Liver (tissue), 9 donors: ENCODE results near the gene SGCD. TPM values are rescaled to one million over a fixed set of nuclear protein-coding genes. Genes with fewer than 3 reads are reported as not detected.

Source experiments
- DNase-seq: peaks from one replicate; pipeline ENCODE4 v3.0.0-alpha.2; 2017; ENCODE audit warnings: low spot score
- H3K27ac ChIP-seq, 2 donors: one replicate each; pipeline ENCODE4 v1.7.0; 2013; ENCODE audit warnings: inconsistent platforms in 2 of 2, low read length in 2 of 2, control low read depth in 1 of 2, low read depth in 1 of 2, mild to moderate bottlenecking in 1 of 2
- H3K27me3 ChIP-seq, 4 donors: one replicate each; pipeline versions ENCODE4 v1.6.1 to v1.7.0; 2013; ENCODE audit warnings: low read length in 3 of 4, inconsistent platforms in 1 of 4, mild to moderate bottlenecking in 1 of 4, moderate library complexity in 1 of 4; ENCODE audit not compliant: control insufficient read depth in 4 of 4, insufficient read depth in 4 of 4
- H3K36me3 ChIP-seq, 4 donors: one replicate each; pipeline versions ENCODE4 v1.6.1 to v1.7.0; 2013; ENCODE audit warnings: low read length in 3 of 4, mild to moderate bottlenecking in 3 of 4, low read depth in 1 of 4, moderate library complexity in 1 of 4; ENCODE audit not compliant: control insufficient read depth in 4 of 4, insufficient read depth in 3 of 4
- H3K4me1 ChIP-seq, 4 donors: one replicate each; pipeline versions ENCODE4 v1.6.1 to v1.7.0; 2013; ENCODE audit warnings: low read length in 3 of 4, mild to moderate bottlenecking in 3 of 4, moderate library complexity in 1 of 4; ENCODE audit not compliant: control insufficient read depth in 4 of 4, insufficient read depth in 4 of 4
- H3K4me3 ChIP-seq, 3 donors: one replicate each; pipeline versions ENCODE4 v1.6.1 to v1.7.0; 2013; ENCODE audit warnings: low read length in 3 of 3, control low read depth in 1 of 3, low read depth in 1 of 3, mild to moderate bottlenecking in 1 of 3
- H3K9ac ChIP-seq, 2 donors: one replicate each; pipeline ENCODE4 v1.7.0; 2013; ENCODE audit warnings: low read length in 2 of 2, mild to moderate bottlenecking in 2 of 2, moderate library complexity in 2 of 2, control low read depth in 1 of 2, low read depth in 1 of 2
- H3K9me3 ChIP-seq, 4 donors: one replicate each; pipeline versions ENCODE4 v1.6.1 to v1.7.0; 2013; ENCODE audit warnings: low read length in 3 of 4; ENCODE audit not compliant: control insufficient read depth in 4 of 4
- EGR1 ChIP-seq, 2 donors: IDR thresholded peaks; 2 replicates each; pipeline ENCODE4 v1.6.1; 2016 to 2018; ENCODE audit warnings: antibody characterized with exemption in 2 of 2, low read depth in 2 of 2
- FOXA1 ChIP-seq: IDR thresholded peaks from 2 replicates; pipeline ENCODE4 v1.6.1; 2016; ENCODE audit warnings: antibody characterized with exemption
- FOXA2 ChIP-seq: IDR thresholded peaks from 2 replicates; pipeline ENCODE4 v1.6.1; 2016; ENCODE audit warnings: antibody characterized with exemption
- GABPA ChIP-seq, 2 donors: IDR thresholded peaks in 1 of 2; conservative IDR thresholded peaks in 1 of 2; 2 replicates each; pipeline ENCODE4 v1.6.1; 2016; ENCODE audit warnings: antibody characterized with exemption in 2 of 2, mild to moderate bottlenecking in 1 of 2, moderate library complexity in 1 of 2
- HNF4A ChIP-seq, 2 donors: conservative IDR thresholded peaks; 2 replicates each; pipeline ENCODE4 v1.6.1; 2016; ENCODE audit warnings: antibody characterized with exemption in 2 of 2, mild to moderate bottlenecking in 2 of 2
- HNF4G ChIP-seq: IDR thresholded peaks from 2 replicates; pipeline ENCODE4 v1.6.1; 2016; ENCODE audit warnings: antibody characterized with exemption
- RAD21 ChIP-seq, 2 donors: IDR thresholded peaks; 2 replicates each; pipeline ENCODE4 v1.6.1; 2016; ENCODE audit warnings: antibody characterized with exemption in 2 of 2, mild to moderate bottlenecking in 2 of 2
- RXRA ChIP-seq, 2 donors: IDR thresholded peaks; 2 replicates each; pipeline ENCODE4 v1.6.1; 2017 to 2018; ENCODE audit warnings: antibody characterized with exemption in 2 of 2, mild to moderate bottlenecking in 1 of 2
- SP1 ChIP-seq: IDR thresholded peaks from 2 replicates; pipeline ENCODE4 v1.6.1; 2018; ENCODE audit warnings: antibody characterized with exemption, mild to moderate bottlenecking
- TAF1 ChIP-seq: conservative IDR thresholded peaks from 2 replicates; pipeline ENCODE4 v1.6.1; 2016; ENCODE audit warnings: antibody characterized with exemption, mild to moderate bottlenecking
- YY1 ChIP-seq: IDR thresholded peaks from 2 replicates; pipeline ENCODE4 v1.6.1; 2016; ENCODE audit warnings: antibody characterized with exemption, mild to moderate bottlenecking
- WGBS: extraction: QIAGEN DNeasy Blood & Tissue Kit; methylation state at CpG from one replicate; pipeline ENCODE4 v1.1.7; 2013; 5-methylcytosine and 5-hydroxymethylcytosine counted together
- polyA plus RNA-seq, 2 donors: library from polyadenylated mRNA; stranded (reverse) in 1 of 2; unstranded in 1 of 2; fragments of 200-250 nt in 1 of 2; fragments of >200 nt in 1 of 2; fragmentation: Nextera tagmentation in 1 of 2; extraction: Ambion mirVana in 1 of 2; gene quantifications; one replicate each; pipeline versions ENCODE4 v1.2.1 to v1.2.3, GENCODE V29; 2013 to 2015
- total RNA-seq, 2 donors: library from RNA; depleted of rRNA; stranded (reverse); fragments of >200 nt; gene quantifications; one replicate each; pipeline ENCODE4 v1.2.3, GENCODE V29; 2014
- TF ChIP-seq, protein P1 (sequence below): IDR thresholded peaks from 2 replicates; pipeline ENCODE4 v1.6.1; 2016; ENCODE audit warnings: antibody characterized with exemption
- TF ChIP-seq, protein P2 (sequence below): IDR thresholded peaks from 2 replicates; pipeline ENCODE4 v1.6.1; 2016; ENCODE audit warnings: antibody characterized with exemption, mild to moderate bottlenecking
- TF ChIP-seq, protein P3 (sequence below): IDR thresholded peaks from 2 replicates; pipeline ENCODE4 v1.6.1; 2016; ENCODE audit warnings: antibody characterized with exemption
- TF ChIP-seq, protein P4 (sequence below): fragments of 150-350 bp; IDR thresholded peaks from 2 replicates; pipeline ENCODE4 v1.5.1; 2017; ENCODE audit warnings: improper control_type of control experiment, low read depth, low read length; ENCODE audit not compliant: missing input control
- donor health status: healthy.
- donor health status: healthy.
- donor health status: healthy.
- donor health status: healthy.
- donor health status: healthy.

Gene SGCD
- total and polyA plus RNA-seq, 4 donors = 0.35 to 1.7 (median 1.0) TPM

DNA sequence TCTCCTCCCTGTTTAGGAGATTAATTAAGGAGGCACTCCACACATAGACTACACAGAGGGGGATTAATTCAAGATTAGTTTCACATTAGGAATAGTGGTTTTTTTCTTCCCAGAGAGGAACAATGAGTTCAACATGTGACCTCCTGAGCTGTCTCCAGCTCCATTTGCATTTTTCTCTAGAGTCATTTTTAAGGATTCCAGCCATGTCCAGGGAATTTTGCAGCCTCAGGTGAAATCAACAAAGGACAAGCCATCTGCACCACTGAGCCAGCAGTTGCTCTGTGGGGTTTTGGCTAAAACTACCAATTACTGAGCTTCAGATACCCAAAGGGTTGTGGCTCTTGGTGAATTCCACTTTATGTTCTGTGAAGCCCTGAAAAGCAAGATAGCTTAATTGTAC is 264.7 kb downstream of the SGCD start:
- TF ChIP-seq TAF1 (no peak), HNF4G (no peak), EGR1 (IDR thresholded peaks at IDR 0.05; ENCODE audit: low read depth in 2 of 2) (no peak), SP1 (no peak), RXRA (IDR thresholded peaks at IDR 0.05) (no peak), RAD21 (IDR thresholded peaks at IDR 0.05) (no peak), HNF4A (conservative IDR thresholded peaks at IDR 0.05) (no peak), FOXA1 (no peak), YY1 (no peak), GABPA (IDR thresholded peaks at IDR 0.05 in 1 of 2, conservative IDR thresholded peaks at IDR 0.05 in 1 of 2) (no peak)
- TF ChIP-seq, protein P1, sequence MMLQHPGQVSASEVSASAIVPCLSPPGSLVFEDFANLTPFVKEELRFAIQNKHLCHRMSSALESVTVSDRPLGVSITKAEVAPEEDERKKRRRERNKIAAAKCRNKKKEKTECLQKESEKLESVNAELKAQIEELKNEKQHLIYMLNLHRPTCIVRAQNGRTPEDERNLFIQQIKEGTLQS = no peak
- TF ChIP-seq, protein P2, sequence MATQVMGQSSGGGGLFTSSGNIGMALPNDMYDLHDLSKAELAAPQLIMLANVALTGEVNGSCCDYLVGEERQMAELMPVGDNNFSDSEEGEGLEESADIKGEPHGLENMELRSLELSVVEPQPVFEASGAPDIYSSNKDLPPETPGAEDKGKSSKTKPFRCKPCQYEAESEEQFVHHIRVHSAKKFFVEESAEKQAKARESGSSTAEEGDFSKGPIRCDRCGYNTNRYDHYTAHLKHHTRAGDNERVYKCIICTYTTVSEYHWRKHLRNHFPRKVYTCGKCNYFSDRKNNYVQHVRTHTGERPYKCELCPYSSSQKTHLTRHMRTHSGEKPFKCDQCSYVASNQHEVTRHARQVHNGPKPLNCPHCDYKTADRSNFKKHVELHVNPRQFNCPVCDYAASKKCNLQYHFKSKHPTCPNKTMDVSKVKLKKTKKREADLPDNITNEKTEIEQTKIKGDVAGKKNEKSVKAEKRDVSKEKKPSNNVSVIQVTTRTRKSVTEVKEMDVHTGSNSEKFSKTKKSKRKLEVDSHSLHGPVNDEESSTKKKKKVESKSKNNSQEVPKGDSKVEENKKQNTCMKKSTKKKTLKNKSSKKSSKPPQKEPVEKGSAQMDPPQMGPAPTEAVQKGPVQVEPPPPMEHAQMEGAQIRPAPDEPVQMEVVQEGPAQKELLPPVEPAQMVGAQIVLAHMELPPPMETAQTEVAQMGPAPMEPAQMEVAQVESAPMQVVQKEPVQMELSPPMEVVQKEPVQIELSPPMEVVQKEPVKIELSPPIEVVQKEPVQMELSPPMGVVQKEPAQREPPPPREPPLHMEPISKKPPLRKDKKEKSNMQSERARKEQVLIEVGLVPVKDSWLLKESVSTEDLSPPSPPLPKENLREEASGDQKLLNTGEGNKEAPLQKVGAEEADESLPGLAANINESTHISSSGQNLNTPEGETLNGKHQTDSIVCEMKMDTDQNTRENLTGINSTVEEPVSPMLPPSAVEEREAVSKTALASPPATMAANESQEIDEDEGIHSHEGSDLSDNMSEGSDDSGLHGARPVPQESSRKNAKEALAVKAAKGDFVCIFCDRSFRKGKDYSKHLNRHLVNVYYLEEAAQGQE = no peak
- TF ChIP-seq, protein P3, sequence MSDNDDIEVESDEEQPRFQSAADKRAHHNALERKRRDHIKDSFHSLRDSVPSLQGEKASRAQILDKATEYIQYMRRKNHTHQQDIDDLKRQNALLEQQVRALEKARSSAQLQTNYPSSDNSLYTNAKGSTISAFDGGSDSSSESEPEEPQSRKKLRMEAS = no peak
- no peak overlapping the region for H3K27ac ChIP-seq
- no peak overlapping the region for H3K9ac ChIP-seq
- H3K36me3 ChIP-seq = no peaks in the 10 kb centered on the region
- DNase-seq = no peak
- H3K9me3 ChIP-seq = no peaks in the 10 kb centered on the region
- H3K4me1 ChIP-seq = peaks cover 0 to 12% (median 8%) of the 10 kb centered on the region in 4 donors
- H3K4me3 ChIP-seq = no peak overlapping the region
- H3K27me3 ChIP-seq = no peaks in the 10 kb centered on the region

DNA sequence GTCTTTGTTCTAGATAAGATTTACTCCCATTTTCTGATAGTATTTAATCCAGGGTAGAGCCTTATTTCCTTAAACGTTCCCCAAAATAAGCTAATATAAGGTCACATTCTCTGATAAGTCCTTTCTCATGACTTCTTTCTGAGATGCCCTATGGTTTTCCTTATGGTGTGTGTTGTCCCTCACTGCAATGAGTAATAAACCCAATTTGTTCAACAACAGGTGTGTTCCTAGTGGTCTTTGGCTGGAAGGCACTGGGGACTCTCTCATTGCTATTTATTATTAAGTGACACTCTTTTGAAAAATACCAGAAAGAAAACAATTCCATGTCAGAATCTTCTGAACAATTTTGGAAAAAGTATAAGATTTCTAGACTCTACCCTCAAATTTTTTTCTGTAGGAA is 266.6 kb downstream of the SGCD start:
- TF ChIP-seq, protein P1 = no peak
- TF ChIP-seq SP1 = no peak
- TF ChIP-seq YY1 = no peak
- TF ChIP-seq, protein P4, sequence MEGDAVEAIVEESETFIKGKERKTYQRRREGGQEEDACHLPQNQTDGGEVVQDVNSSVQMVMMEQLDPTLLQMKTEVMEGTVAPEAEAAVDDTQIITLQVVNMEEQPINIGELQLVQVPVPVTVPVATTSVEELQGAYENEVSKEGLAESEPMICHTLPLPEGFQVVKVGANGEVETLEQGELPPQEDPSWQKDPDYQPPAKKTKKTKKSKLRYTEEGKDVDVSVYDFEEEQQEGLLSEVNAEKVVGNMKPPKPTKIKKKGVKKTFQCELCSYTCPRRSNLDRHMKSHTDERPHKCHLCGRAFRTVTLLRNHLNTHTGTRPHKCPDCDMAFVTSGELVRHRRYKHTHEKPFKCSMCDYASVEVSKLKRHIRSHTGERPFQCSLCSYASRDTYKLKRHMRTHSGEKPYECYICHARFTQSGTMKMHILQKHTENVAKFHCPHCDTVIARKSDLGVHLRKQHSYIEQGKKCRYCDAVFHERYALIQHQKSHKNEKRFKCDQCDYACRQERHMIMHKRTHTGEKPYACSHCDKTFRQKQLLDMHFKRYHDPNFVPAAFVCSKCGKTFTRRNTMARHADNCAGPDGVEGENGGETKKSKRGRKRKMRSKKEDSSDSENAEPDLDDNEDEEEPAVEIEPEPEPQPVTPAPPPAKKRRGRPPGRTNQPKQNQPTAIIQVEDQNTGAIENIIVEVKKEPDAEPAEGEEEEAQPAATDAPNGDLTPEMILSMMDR = no peak
- no peak for TF ChIP-seq FOXA2
- TF ChIP-seq RAD21 (IDR thresholded peaks at IDR 0.05) = no peak
- TF ChIP-seq HNF4G = no peak
- TF ChIP-seq RXRA (IDR thresholded peaks at IDR 0.05) = no peak
- TF ChIP-seq, protein P2 = no peak
- Histone ChIP-seq H3K4me1 (no peaks in the 10 kb centered on the region), H3K27ac (no peak overlapping the region), H3K9ac (no peak overlapping the region), H3K4me3 (no peak overlapping the region), H3K9me3 (no peaks in the 10 kb centered on the region), H3K36me3 (no peaks in the 10 kb centered on the region), H3K27me3 (no peaks in the 10 kb centered on the region)
- DNase-seq = no peak
- 74% methylated on average over 1 of the region's 1 CpG for WGBS
